ENCODE data around the gene TBC1D21.

TBC1D21 gene

DNA sequence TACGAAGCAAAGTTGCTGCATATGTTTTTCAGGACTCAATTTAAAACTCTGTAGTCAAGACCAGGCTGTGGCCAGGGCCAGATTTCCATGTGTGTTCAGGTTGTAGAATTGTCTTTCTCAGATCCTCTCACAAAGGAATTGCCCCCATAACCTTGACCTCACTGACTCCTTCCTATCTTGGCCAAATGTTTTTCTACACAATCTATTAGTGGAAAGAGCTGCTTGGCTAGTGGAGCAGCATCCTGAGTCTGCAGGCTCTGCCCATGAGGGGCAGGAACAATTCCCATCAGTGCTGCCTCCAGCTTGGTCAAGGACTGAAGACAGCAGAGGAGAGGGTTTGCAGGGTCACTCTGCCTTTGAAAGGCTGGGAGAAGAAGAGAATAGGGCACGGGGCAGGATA is 6.9 kb upstream of the TBC1D21 start:
- Histone ChIP-seq H3F3A (ENCODE audit: insufficient read depth, low read length) (no peaks in the 10 kb centered on the region), H3K9ac (ENCODE audit: low read length) (no peak overlapping the region), H3K27me3 (ENCODE audit: insufficient read depth, low read length) (no peaks in the 10 kb centered on the region), H3K9me2 (ENCODE audit: low read depth, low read length) (no peaks in the 10 kb centered on the region), H3K27ac (ENCODE audit: low read depth, low read length, poor library complexity, severe bottlenecking) (no peak overlapping the region), H3K36me3 (ENCODE audit: insufficient read depth, low read length) (no peaks in the 10 kb centered on the region), H3K9me3 (ENCODE audit: low read length) (0 out of 2 replicates have a peak, but pooled peaks cover 2% of the 10 kb centered on the region), H3K4me2 (ENCODE audit: low read length) (no peak overlapping the region), H3K79me2 (ENCODE audit: insufficient read depth, low read length) (no peaks in the 10 kb centered on the region), H3K4me3 (ENCODE audit: low read depth, low read length, poor library complexity, severe bottlenecking) (no peak overlapping the region), H4K20me1 (ENCODE audit: insufficient read depth, low read length) (no peaks in the 10 kb centered on the region), H3K4me1 (ENCODE audit: insufficient read depth, low read length, severe bottlenecking) (no peaks in the 10 kb centered on the region), H2AFZ (ENCODE audit: low read length) (no peak overlapping the region)
- TF ChIP-seq, protein P1, sequence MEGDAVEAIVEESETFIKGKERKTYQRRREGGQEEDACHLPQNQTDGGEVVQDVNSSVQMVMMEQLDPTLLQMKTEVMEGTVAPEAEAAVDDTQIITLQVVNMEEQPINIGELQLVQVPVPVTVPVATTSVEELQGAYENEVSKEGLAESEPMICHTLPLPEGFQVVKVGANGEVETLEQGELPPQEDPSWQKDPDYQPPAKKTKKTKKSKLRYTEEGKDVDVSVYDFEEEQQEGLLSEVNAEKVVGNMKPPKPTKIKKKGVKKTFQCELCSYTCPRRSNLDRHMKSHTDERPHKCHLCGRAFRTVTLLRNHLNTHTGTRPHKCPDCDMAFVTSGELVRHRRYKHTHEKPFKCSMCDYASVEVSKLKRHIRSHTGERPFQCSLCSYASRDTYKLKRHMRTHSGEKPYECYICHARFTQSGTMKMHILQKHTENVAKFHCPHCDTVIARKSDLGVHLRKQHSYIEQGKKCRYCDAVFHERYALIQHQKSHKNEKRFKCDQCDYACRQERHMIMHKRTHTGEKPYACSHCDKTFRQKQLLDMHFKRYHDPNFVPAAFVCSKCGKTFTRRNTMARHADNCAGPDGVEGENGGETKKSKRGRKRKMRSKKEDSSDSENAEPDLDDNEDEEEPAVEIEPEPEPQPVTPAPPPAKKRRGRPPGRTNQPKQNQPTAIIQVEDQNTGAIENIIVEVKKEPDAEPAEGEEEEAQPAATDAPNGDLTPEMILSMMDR (IDR thresholded peaks at IDR 0.05; ENCODE audit: low read length) = no peak
- no peak for TF ChIP-seq EZH2 (IDR thresholded peaks at IDR 0.05; ENCODE audit: borderline replicate concordance, low read length)

DNA sequence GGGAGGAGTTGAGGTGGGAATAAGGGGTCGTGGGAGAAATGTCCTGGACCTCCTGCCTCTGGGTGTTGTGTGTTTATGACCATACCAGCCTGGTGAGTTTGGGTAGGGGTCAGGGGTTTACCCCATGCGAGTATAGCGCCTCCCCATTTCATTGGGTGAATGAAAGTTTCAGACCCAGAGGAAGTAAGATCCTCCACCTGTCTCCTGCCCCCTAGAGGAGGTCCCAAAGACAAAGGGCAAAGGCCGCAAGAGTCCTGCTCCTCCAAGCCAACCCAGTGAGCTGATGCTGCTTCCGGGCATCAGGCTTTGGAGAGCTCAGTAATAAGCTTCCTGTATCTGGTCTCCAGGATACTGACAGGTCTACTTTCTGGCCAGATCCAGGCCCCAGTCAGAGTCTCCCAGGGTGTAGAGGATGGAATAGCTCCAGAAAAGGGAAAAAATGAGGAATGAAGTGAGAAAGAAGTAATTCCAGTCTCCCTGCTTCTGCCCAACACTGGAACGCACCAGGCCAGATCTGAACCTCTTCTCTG is 6.4 kb upstream of the TBC1D21 start:
- H3K9ac ChIP-seq (ENCODE audit: low read length) = no peak overlapping the region
- H2AFZ ChIP-seq (ENCODE audit: low read length) = no peak overlapping the region
- no peaks in the 10 kb centered on the region for H3F3A ChIP-seq (ENCODE audit: insufficient read depth, low read length)
- 0 out of 2 replicates have a peak, but pooled peaks cover 2% of the 10 kb centered on the region for H3K9me3 ChIP-seq (ENCODE audit: low read length)
- H3K4me1 ChIP-seq (ENCODE audit: insufficient read depth, low read length, severe bottlenecking) = no peaks in the 10 kb centered on the region
- H3K27ac ChIP-seq (ENCODE audit: low read depth, low read length, poor library complexity, severe bottlenecking) = no peak overlapping the region
- H3K27me3 ChIP-seq (ENCODE audit: insufficient read depth, low read length) = no peaks in the 10 kb centered on the region
- H3K36me3 ChIP-seq (ENCODE audit: insufficient read depth, low read length) = no peaks in the 10 kb centered on the region
- H3K4me2 ChIP-seq (ENCODE audit: low read length) = no peak overlapping the region
- TF ChIP-seq, protein P1 (IDR thresholded peaks at IDR 0.05; ENCODE audit: low read length) = peak; percentile 30; the same call in 1 of the 2 replicates
- no peak for TF ChIP-seq EZH2 (IDR thresholded peaks at IDR 0.05; ENCODE audit: borderline replicate concordance, low read length)
- no peak overlapping the region for H3K4me3 ChIP-seq (ENCODE audit: low read depth, low read length, poor library complexity, severe bottlenecking)
- no peaks in the 10 kb centered on the region for H4K20me1 ChIP-seq (ENCODE audit: insufficient read depth, low read length)
- H3K9me2 ChIP-seq (ENCODE audit: low read depth, low read length) = no peaks in the 10 kb centered on the region
- H3K79me2 ChIP-seq (ENCODE audit: insufficient read depth, low read length) = no peaks in the 10 kb centered on the region

DNA sequence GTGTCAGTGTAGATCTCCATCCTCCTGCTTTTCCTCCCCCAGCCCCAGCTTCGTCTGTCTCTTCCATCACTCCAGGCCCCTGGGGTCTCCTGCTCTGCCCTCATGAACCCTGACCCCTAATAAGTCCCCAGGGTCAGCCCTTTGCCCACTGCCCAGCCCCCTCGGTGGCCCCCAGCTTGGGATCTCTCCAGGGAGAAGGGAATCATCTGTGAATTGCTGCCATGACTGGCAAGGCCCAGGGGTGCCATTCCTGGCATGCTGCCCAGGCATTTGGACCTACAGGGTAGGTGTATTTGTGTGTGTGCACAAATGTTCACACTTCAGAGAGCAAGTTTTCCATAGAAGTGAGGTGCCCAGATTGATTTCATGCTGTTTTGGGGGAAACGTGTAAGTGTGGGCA is 5.9 kb upstream of the TBC1D21 start:
- Histone ChIP-seq H3K9ac (ENCODE audit: low read length) (no peak overlapping the region), H3K27ac (ENCODE audit: low read depth, low read length, poor library complexity, severe bottlenecking) (no peak overlapping the region), H4K20me1 (ENCODE audit: insufficient read depth, low read length) (no peaks in the 10 kb centered on the region), H3K27me3 (ENCODE audit: insufficient read depth, low read length) (no peaks in the 10 kb centered on the region), H3F3A (ENCODE audit: insufficient read depth, low read length) (no peaks in the 10 kb centered on the region), H3K9me3 (ENCODE audit: low read length) (0 out of 2 replicates have a peak, but pooled peaks cover 2% of the 10 kb centered on the region), H3K4me1 (ENCODE audit: insufficient read depth, low read length, severe bottlenecking) (no peaks in the 10 kb centered on the region), H3K36me3 (ENCODE audit: insufficient read depth, low read length) (no peaks in the 10 kb centered on the region), H3K4me2 (ENCODE audit: low read length) (no peak overlapping the region), H3K79me2 (ENCODE audit: insufficient read depth, low read length) (no peaks in the 10 kb centered on the region), H3K9me2 (ENCODE audit: low read depth, low read length) (no peaks in the 10 kb centered on the region), H3K4me3 (ENCODE audit: low read depth, low read length, poor library complexity, severe bottlenecking) (no peak overlapping the region), H2AFZ (ENCODE audit: low read length) (no peak overlapping the region)
- no peak for TF ChIP-seq EZH2 (IDR thresholded peaks at IDR 0.05; ENCODE audit: borderline replicate concordance, low read length)
- TF ChIP-seq, protein P1 (IDR thresholded peaks at IDR 0.05; ENCODE audit: low read length) = no peak

Measured in OCI-LY1 (cell line).